GM18505 (cell line): ENCODE measurements around the gene PSMD13.

ENCODE experiments used
- ATAC-seq: cut with Tn5 transposase; IDR thresholded peaks from one replicate; pipeline ENCODE4 v1.9.1; 2021; ENCODE audit not compliant: unreplicated experiment
- POLR2A ChIP-seq: IDR thresholded peaks from 4 replicates; pipeline ENCODE4 v1.6.1; 2011; ENCODE audit warnings: borderline replicate concordance; ENCODE audit not compliant: insufficient read depth, insufficient read length; ENCODE audit errors: extremely low read depth

Gene PSMD13

GRCh38 chr11:208181-208916, 28.4 kb upstream of the PSMD13 start:
- peak; percentile 77 for TF ChIP-seq POLR2A
- ATAC-seq = no peak

GRCh38 chr11:208917-209260, 27.9 kb upstream of the PSMD13 start:
- no peak for ATAC-seq
- no peak for TF ChIP-seq POLR2A

- ATAC-seq = no peak
- TF ChIP-seq POLR2A = no peak
Observed at GRCh38 chr11:209275-210121, 27.3 kb upstream of the PSMD13 start.

- ATAC-seq = no peak
- no peak for TF ChIP-seq POLR2A
Observed at GRCh38 chr11:210122-210802, 26.5 kb upstream of the PSMD13 start.

GRCh38 chr11:210803-211180, 26.0 kb upstream of the PSMD13 start:
- ATAC-seq = no peak
- TF ChIP-seq POLR2A = no peak

- ATAC-seq = no peak
- TF ChIP-seq POLR2A = no peak
Observed at GRCh38 chr11:211295-211694, 25.5 kb upstream of the PSMD13 start.

- TF ChIP-seq POLR2A = no peak
- ATAC-seq = no peak
Observed at GRCh38 chr11:211741-212140, 25.0 kb upstream of the PSMD13 start.

- TF ChIP-seq POLR2A = no peak
- no peak for ATAC-seq
Observed at GRCh38 chr11:212150-213100, 24.4 kb upstream of the PSMD13 start.

- no peak for ATAC-seq
- TF ChIP-seq POLR2A = no peak
Observed at GRCh38 chr11:213111-213510, 23.7 kb upstream of the PSMD13 start.

- ATAC-seq = no peak
- no peak for TF ChIP-seq POLR2A
Observed at GRCh38 chr11:214083-214482, 22.7 kb upstream of the PSMD13 start.

GRCh38 chr11:215581-216037, 21.2 kb upstream of the PSMD13 start:
- no peak for TF ChIP-seq POLR2A
- no peak for ATAC-seq

- TF ChIP-seq POLR2A = no peak
- ATAC-seq = no peak
Observed at GRCh38 chr11:216081-216974, 20.4 kb upstream of the PSMD13 start.
